Activated T-cell treated with anti-CD3 and anti-CD28 coated beads for 4 hours (primary cell): Measurements from ENCODE around the gene STK32A.
"Not testable (repeated sequence)": the region's sequence is repeated elsewhere in the genome, so short reads cannot be mapped to it uniquely, and the experiment has no call there.

Experiments used
- DNase-seq: peaks from one replicate; pipeline ENCODE4 v3.0.0-alpha.2; 2020

STK32A gene

GRCh38 chr5:147234825-147235635 lies at the start of gene STK32A:
Gene STK32A (plus strand): TSS chr5:147235026. CDS start chr5:147239635, 4,609 bp downstream.
- no peak for DNase-seq

- DNase-seq, result no peak
Measured at GRCh38 chr5:147187099-147187540, 47.7 kb upstream of the STK32A start.

DNA sequence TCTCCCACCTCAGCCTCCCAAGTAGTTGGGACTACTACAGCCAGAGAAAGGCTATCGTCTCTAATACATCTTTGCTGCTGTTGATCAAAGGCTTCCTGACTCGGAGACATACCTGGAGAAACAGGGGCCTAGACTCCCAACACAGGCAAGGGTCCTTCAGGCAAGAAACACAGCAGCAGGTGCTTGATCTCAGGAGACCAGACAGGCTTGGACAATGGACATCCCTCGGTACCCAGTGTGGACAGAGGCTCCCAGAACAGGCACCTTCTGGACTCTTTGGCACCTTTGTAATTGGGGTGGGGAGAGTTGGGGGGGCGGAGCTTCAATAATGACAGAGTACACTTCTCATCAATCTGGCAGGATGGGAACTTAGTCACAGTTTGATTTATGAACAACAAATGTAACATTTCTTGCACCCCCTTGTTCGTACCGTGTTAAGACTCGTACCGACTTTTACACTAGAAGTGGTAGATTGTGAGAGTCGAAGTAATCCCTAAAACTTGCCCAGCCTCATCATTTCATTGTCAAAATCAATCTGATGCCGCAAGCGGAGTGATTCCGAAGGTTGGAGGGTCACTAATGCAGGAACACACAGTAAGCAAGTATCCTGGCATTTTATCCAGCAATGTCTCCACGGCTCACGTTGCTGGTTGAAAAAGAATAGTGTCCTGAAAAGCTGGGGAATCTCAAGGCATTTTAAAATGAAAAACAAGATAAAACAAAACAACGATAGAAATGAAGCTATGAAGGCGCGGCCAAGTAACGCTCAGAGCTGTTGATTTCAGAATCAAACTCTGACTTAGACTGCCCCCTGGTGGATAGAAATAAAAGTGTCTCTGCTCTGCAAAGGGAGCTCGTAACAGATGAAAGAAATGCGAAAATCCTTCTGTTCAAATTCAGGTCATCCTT lies 46.4 kb upstream of the STK32A start:
- peak; percentile 10 for DNase-seq

- no peak for DNase-seq
Measured at GRCh38 chr5:147189109-147189424, 45.8 kb upstream of the STK32A start.

DNA sequence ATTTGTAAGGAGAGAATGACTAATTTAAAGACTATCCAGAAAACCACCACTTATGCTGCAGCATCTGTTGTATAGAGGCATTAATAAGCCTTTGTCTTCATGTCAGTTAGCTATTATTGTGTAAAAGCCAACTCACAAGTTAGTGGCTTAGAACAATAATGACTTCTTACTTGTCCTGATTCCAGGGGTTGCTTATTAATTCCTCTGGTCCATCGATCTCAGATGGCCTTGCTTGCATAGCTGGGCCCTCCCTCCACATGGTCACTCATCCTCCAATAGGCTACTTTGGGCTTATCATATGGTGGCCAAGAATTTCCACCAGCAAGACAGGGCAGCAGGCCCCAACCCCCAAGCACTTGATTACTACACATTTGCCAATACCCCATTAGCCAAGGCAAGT lies 44.5 kb upstream of the STK32A start:
- DNase-seq, result no peak

GRCh38 chr5:147193123-147193522 lies 41.7 kb upstream of the STK32A start:
- no peak for DNase-seq

DNA sequence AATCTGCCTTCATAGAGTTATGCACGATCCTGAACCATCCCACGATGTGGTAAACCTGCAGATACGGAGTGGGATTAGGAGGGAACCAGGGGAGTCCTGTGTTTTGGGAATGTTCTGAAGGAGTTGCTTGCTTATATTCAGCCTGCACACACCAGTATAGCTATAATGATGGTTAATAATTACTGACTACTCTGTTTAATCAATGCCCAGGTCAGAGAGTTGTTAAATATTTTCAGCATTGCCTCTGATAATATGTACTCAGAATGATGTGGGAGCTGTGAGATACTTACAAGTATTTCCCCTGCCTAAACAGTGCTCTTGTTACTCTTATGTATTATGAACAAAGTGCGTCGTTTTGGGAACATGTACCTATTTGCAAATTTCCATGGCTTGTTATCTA lies 34.8 kb upstream of the STK32A start:
- DNase-seq, result no peak

DNA sequence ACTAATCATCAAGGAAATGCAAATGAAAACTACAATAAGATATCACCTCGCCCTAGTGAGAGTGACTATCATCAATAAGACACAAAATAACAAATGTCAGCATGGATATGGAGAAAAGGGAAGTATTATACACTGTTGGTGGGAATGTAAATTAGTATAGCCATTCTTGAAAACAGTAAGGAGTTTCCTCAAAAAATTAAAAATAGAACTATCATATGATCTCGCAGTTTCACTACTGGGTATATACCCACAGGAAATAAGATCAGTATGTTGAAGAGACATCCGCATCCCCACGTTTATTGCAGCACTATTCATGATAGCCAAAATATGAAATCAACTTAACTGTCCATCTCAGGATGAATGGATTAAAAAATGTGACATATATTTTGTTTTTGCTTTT lies 31.6 kb upstream of the STK32A start:
- DNase-seq, result no peak

DNA sequence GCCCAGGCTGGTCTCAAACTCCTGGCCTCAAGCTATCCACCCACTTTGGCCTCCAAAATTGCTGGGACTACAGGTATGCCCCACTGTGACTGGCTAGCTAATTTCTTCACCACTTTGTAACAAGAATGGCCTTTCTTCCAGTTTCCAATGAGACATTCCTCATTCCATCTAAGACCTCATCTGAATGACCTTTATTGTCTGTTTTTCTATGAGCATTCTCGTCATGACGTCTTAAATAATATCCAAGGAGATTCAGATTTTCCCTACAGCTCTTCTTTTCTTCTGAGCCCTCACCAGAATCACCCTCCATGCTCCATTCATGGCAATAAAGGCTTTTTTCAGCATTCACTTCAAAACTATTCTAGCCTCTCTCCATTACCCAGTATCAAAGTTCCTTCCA lies 30.2 kb upstream of the STK32A start:
- DNase-seq, result no peak

GRCh38 chr5:147208134-147208533 lies 26.7 kb upstream of the STK32A start:
- DNase-seq, result no peak

DNA sequence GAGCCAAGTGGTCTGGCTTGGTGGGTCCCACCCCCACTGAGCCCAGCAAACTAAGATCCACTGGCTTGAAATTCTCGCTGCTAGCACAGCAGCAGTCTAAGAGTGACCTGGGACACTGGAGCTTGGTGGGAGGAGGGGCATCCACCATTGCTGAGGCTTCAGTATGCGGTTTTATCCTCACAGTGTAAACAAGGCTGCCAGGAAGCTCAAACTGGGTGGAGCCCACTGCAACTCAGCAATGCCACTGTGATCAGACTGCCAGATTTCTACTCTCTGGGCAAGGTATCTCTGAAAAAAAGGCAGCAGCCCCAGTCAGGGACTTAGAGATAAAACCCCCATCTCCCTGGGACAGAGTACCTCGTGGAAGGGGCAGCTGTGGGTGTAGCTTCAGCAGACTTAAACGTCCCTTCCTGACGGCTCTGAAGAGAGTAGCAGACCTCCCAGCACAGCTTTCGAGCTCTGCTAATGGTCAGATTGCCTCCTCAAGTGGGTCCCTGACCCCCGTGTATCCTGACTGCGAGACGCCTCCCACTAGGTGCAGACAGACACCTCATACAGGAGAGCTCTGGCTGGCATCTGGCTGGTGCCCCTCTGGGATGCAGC lies 18.2 kb upstream of the STK32A start:
- DNase-seq, result no peak

- DNase-seq, result no peak
Measured at GRCh38 chr5:147223343-147223742, 11.5 kb upstream of the STK32A start.

GRCh38 chr5:147223948-147224791 lies 10.7 kb upstream of the STK32A start:
- no peak for DNase-seq

GRCh38 chr5:147225938-147226337 lies 8.9 kb upstream of the STK32A start:
- no peak for DNase-seq

- DNase-seq, result no peak
Measured at GRCh38 chr5:147226512-147226911, 8.3 kb upstream of the STK32A start.

DNA sequence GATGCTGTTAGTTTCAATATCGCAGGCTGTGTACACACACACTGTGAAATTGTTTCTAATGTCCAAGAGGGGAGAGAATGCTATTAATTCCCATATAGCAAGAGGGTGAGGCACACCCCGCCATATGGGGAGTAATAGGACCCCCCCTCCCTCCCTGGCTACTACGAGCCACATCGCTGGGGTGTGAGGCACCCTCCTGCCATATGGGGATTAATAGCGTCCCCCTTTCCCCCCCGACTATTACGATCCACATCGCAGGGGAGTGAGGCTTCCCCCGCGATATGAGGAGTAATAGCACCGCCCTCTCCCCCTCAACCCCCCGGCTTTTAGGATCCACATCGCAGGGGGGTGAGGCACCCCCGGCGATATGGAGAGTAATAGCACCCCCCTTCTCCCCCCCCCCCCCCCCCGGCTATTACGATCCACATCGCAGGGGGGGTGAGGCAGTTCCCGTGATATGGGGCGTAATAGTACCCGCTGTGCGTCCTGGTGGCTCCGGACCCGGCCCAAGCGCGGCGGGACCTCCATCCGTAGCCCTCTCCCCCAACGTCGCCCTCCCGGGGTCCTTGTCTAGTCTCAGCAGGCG lies 494 bp upstream of the STK32A start:
- no peak for DNase-seq

DNA sequence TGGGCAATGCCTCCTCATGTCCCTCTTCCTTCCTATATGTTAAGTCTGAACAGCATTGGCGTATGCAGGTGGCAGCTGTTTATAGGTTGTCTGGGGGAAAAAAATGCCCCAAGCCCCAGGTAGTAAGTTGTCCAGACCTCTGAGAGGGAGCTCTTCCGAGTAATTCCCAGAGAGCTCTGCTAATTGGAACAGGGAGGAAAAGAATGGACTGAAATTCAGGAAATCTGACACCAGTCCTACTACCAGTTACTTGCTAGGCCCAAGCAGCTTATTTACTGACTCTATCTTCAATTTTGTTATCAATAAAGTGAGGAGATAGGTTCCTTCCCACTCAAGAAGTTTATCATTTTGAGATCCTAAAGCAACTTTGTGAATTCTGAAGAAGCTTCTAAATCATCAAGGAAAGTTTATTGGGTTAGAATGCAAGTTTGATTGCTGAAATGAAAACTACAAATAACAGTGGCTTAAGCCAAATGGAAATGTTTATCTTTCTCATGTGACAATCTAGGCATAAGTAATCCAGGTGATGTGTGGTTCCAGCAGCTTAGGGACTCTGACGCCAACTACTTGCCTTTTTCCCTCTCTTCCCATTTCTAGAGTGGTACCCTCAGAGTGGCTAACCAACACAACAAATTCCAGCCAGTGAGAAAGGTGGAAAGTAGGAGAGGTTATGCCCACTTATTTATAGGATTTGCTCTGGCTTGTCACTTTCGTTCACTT lies 5.6 kb downstream of the STK32A start:
- no peak for DNase-seq

DNA sequence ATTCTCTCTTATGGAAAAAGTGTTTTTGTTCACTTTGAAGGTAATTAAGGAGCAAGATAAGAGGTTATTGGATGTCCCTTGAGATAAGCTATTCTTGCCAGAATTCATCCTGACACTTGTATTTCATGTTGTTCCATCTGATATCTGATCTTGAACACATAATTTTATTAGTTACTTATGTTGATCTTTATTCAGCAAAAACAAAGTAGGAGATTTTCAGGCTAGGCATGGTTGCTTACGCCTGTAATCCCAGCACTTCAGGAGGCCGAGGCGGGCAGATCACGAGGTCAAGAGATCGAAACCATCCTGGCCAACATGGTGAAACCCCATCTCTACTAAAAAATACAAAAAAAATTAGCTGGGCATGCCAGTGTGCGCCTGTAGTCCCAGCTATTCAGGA lies 8.4 kb downstream of the STK32A start:
- not testable (repeated sequence) for DNase-seq

- no peak for DNase-seq
Measured at GRCh38 chr5:147245381-147246165, 10.7 kb downstream of the STK32A start.

- no peak for DNase-seq
Measured at GRCh38 chr5:147248561-147248960, 13.7 kb downstream of the STK32A start.

DNA sequence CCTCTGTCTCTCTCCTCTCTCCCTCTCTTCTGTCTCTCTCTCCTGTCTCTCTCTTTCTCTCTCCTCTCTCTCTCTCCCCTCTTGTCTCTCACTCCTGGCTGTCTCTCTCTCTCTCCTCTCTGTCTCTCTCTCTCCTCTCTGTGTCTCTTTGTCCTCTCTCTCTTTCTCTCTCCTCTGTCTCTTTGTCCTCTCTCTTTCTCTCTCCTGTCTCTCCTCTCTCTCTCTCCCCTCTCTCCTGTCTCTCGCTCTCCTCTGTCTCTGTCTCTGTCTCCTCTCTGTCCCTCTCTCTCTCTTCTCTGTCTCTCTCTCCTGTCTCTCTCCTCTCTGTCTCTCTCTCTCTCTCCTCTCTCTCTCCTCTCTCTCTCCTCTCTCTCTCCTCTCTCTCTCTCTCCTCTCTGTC lies 25.0 kb downstream of the STK32A start:
- no peak for DNase-seq
